Activated CD8-positive, alpha-beta T cell treated with anti-CD3 and anti-CD28 coated beads for 36 hours (primary cell): ENCODE data around the gene PTGER2. TPM values are rescaled to one million over a fixed set of nuclear protein-coding genes. Genes with fewer than 3 reads are reported as not detected.
A peak's percentile ranks its signal among the peaks of the same experiment; 100 is the strongest.

ENCODE experiments used
- ATAC-seq: fragments of 200-7000 bp; cut with Tn5 transposase; one replicate; pipeline ENCODE4 v1.10.0; 2021; ENCODE audit warnings: mild to moderate bottlenecking, moderate library complexity
- CTCF ChIA-PET: fragments of 350-600 bp; sonication (Branson Sonifier 250); formaldehyde crosslinking; loops from one replicate; lab custom pipeline; 2021; ENCODE audit warnings: antibody characterized with exemption; lab: Charles Lee
- POLR2A ChIA-PET: fragments of 350-600 bp; sonication (Branson Sonifier 250); formaldehyde crosslinking; loops from one replicate; lab custom pipeline; 2021; ENCODE audit warnings: antibody characterized with exemption; lab: Charles Lee
- DNase-seq: peaks from one replicate; pipeline ENCODE4 v3.0.0-alpha.2; 2020
- H3K27ac Mint-ChIP-seq: one replicate; pipeline ENCODE4 v1.8.0; 2021; ENCODE audit warnings: mild to moderate bottlenecking, mixed read lengths
- H3K27me3 Mint-ChIP-seq: one replicate; pipeline ENCODE4 v1.8.0; 2021; ENCODE audit warnings: mixed read lengths
- H3K36me3 Mint-ChIP-seq: one replicate; pipeline ENCODE4 v1.8.0; 2021; ENCODE audit warnings: low read depth, mixed read lengths
- H3K4me1 Mint-ChIP-seq: one replicate; pipeline ENCODE4 v1.8.0; 2021; ENCODE audit warnings: low read depth, mixed read lengths
- H3K4me3 Mint-ChIP-seq: one replicate; pipeline ENCODE4 v1.8.0; 2021; ENCODE audit warnings: mild to moderate bottlenecking, moderate library complexity, mixed read lengths
- H3K9me3 Mint-ChIP-seq: one replicate; pipeline ENCODE4 v1.8.0; 2021; ENCODE audit warnings: mixed read lengths
- intact Hi-C: fragments of 100-400 bp; cut with micrococcal nuclease; formaldehyde crosslinking; loops from one replicate; pipeline ENCODE4 v1.10.0; 2022
- total RNA-seq, 2 experiments: library from RNA; stranded (reverse); gene quantifications; one replicate each; pipeline ENCODE4 v1.2.3, GENCODE V29; 2021
- TF ChIP-seq, protein P1 (sequence below): fragments of 200-600 bp; IDR thresholded peaks from one replicate; pipeline ENCODE4 v1.8.0; 2022; ENCODE audit warnings: antibody characterized with exemption, mild to moderate bottlenecking

Gene PTGER2
- total RNA-seq, 2 experiments from 2014 or later = 19.5 to 19.9 TPM

DNA sequence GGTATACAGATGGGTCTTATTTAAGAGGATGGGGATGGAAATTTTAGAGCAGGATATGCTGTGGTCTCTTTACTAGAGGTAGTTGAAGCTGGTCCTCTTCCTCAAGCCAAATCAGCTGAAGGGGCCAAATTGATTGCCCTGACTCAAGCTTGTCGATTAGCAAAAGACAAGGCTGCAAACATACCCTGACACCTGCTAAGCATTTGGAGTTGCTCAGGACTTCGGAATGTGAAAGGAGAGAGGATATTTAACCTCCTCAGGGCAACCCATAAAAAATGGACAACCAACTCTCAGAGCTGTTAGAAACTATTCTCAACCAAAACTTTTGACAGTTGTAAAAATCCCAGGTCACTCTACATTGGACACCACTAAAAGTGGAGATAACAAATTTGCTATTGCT, 31.0 kb upstream of the PTGER2 start:
- H3K4me3 Mint-ChIP-seq = no peak overlapping the region
- POLR2A ChIA-PET = no interaction called here
- H3K36me3 Mint-ChIP-seq = no peaks in the 10 kb centered on the region
- TF ChIP-seq, protein P1, sequence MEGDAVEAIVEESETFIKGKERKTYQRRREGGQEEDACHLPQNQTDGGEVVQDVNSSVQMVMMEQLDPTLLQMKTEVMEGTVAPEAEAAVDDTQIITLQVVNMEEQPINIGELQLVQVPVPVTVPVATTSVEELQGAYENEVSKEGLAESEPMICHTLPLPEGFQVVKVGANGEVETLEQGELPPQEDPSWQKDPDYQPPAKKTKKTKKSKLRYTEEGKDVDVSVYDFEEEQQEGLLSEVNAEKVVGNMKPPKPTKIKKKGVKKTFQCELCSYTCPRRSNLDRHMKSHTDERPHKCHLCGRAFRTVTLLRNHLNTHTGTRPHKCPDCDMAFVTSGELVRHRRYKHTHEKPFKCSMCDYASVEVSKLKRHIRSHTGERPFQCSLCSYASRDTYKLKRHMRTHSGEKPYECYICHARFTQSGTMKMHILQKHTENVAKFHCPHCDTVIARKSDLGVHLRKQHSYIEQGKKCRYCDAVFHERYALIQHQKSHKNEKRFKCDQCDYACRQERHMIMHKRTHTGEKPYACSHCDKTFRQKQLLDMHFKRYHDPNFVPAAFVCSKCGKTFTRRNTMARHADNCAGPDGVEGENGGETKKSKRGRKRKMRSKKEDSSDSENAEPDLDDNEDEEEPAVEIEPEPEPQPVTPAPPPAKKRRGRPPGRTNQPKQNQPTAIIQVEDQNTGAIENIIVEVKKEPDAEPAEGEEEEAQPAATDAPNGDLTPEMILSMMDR = no peak
- no peaks in the 10 kb centered on the region for H3K9me3 Mint-ChIP-seq
- intact Hi-C loops = no loop called here
- H3K4me1 Mint-ChIP-seq = peaks cover 22% of the 10 kb centered on the region
- CTCF ChIA-PET = interaction anchor here (1.9 kb wide), 1 partner anchor 17 kb away, joined by 8 read pairs; no protein-coding TSS in a partner anchor
- H3K27ac Mint-ChIP-seq = no peak overlapping the region
- ATAC-seq (no peak), DNase-seq (no peak)
- H3K27me3 Mint-ChIP-seq = no peaks in the 10 kb centered on the region

DNA sequence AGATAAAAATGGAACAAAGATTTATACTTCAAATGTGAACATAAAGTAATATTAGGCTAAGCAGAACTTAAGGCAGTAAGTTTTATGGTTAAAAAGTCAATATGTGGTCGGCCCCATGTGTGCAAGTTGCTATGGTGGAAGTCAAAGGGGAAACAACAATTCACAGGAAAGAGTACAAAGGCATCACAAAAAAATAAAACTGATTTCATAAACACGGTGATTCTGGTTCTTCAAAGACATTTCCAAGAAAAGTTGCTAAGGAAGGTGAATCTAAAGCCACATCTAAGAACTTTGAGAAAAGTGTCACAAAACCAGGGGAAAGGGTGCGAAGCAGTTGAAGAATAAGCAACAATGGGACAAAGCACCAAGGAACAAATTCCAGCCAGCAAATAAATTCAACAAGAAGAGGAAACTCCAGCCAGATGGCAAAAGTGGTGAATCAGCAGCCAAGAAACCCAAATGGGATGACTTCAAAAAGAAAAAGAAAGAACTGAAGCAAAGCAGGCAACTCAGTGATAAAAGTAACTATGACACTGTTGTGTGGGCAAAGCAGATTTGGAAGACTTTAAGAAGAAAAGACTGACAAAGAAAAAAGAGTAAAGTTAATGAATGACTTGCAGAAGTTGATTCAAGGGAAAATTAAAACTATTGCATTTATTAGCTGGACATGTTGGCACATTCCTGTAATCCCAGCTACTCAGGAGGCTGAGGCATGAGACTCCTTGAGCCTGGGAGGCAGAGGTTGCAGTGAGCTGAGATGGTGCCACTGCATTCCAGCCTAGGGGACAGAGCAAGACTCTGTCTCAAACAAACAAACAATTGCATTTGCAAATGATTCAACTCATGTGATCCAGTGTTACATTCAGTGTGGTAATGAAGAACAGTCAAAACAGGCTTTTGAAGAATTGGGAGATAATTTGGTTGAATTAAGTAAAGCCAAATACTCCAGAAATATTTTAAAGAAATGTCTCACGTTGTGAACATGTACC, 27.2 kb upstream of the PTGER2 start:
- DNase-seq = no peak
- Mint-ChIP-seq H3K4me3 (no peak overlapping the region), H3K36me3 (no peaks in the 10 kb centered on the region), H3K9me3 (no peaks in the 10 kb centered on the region), H3K27ac (peak overlapping the region; percentile 6), H3K27me3 (peaks cover 2% of the 10 kb centered on the region), H3K4me1 (peaks cover 21% of the 10 kb centered on the region)
- ChIA-PET CTCF (interaction anchor here (0.6 to 5.5 kb wide), 3 partner anchors 13 to 139 kb away, joined by 3 to 23 read pairs (median 7); no protein-coding TSS in a partner anchor), POLR2A (interaction anchor here (1.0 kb wide), 1 partner anchor 49 kb away, joined by 3 read pairs; no protein-coding TSS in a partner anchor)
- TF ChIP-seq, protein P1 = no peak
- intact Hi-C loops = no loop called here
- peak; percentile 53 for ATAC-seq

DNA sequence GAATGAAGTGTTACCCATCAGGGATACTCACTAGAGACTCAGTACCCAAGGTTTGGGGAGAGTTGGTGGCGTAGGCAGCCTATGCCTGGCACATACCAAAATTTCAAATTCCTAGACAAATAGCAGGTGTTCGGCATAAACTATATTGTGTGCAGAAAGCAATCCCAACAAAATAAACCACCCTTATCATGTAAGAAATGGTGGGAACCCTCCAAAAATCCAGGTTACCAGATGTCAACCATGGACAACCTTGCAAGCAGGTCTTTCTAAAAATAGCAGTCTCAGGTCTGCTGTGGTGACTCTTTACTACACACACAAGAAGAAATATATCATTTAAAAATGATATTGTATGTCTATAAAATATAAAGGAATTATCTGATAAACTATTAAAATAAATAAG, 17.7 kb upstream of the PTGER2 start:
- TF ChIP-seq, protein P1 = no peak
- ChIA-PET CTCF (no interaction called here), POLR2A (no interaction called here)
- H3K27ac Mint-ChIP-seq = no peak overlapping the region
- H3K36me3 Mint-ChIP-seq = no peaks in the 10 kb centered on the region
- no peaks in the 10 kb centered on the region for H3K27me3 Mint-ChIP-seq
- H3K9me3 Mint-ChIP-seq = no peaks in the 10 kb centered on the region
- no peak overlapping the region for H3K4me3 Mint-ChIP-seq
- intact Hi-C loops = no loop called here
- peaks cover 10% of the 10 kb centered on the region for H3K4me1 Mint-ChIP-seq
- ATAC-seq (no peak), DNase-seq (no peak)

DNA sequence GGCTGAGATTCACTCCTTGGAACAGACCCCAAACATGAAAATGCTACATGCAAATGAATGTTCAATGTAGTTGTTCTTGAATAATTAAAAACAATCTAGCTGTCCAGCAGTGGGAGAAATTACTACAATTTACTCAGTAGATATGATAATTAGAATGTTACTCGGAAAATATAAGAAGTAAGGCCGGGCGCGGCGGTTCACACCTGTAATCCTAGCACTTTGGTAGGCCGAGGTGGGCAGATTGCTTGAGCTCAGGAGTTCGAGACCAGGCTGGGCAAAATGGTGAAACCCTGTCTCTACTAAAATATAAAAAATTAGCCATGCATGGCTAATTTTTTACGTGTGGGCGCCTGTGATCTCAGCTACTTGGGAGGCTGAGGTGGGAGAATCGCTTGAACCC, 15.3 kb upstream of the PTGER2 start:
- H3K27ac Mint-ChIP-seq = no peak overlapping the region
- no peak overlapping the region for H3K4me3 Mint-ChIP-seq
- peaks cover 16% of the 10 kb centered on the region for H3K4me1 Mint-ChIP-seq
- no peaks in the 10 kb centered on the region for H3K9me3 Mint-ChIP-seq
- ChIA-PET CTCF (interaction anchor here (0.9 to 4.2 kb wide), 9 partner anchors 9 to 169 kb away, joined by 3 to 26 read pairs (median 4); no protein-coding TSS in a partner anchor), POLR2A (no interaction called here)
- DNase-seq = no peak
- intact Hi-C loops = no loop called here
- H3K27me3 Mint-ChIP-seq = no peaks in the 10 kb centered on the region
- ATAC-seq = no peak
- no peaks in the 10 kb centered on the region for H3K36me3 Mint-ChIP-seq
- TF ChIP-seq, protein P1 = no peak
